ENCODE measurements around the gene TNFRSF12A.

The TNFRSF12A gene

GRCh38 chr16:2983706-2984136, 36.4 kb upstream of the TNFRSF12A start:
- intact Hi-C loops (cut with DNase I) = no loop called here
- peak; percentile 53 to 93 (median 84) for DNase-seq

- no peak for DNase-seq
- intact Hi-C loops (cut with DNase I) = no loop called here
Observed at GRCh38 chr16:2985462-2985861, 34.7 kb upstream of the TNFRSF12A start.

GRCh38 chr16:2985893-2986355, 34.2 kb upstream of the TNFRSF12A start:
- intact Hi-C loops (cut with DNase I) = no loop called here
- DNase-seq = no peak

- intact Hi-C loops (cut with DNase I) = no loop called here
- no peak for DNase-seq
Observed at GRCh38 chr16:2986623-2987188, 33.5 kb upstream of the TNFRSF12A start.

- intact Hi-C loops (cut with DNase I) = no loop called here
Observed at GRCh38 chr16:2987286-2987685, 32.9 kb upstream of the TNFRSF12A start.

GRCh38 chr16:2987833-2988232, 32.3 kb upstream of the TNFRSF12A start:
- intact Hi-C loops (cut with DNase I) = no loop called here
- no peak for DNase-seq

More at GRCh38 chr16:2987286-2987685, 32.9 kb upstream of the TNFRSF12A start:
- DNase-seq = no peak

GRCh38 chr16:2988590-2989099, 31.5 kb upstream of the TNFRSF12A start:
- DNase-seq = no peak
- intact Hi-C loops (cut with DNase I) = no loop called here

GRCh38 chr16:2990891-2991290, 29.3 kb upstream of the TNFRSF12A start:
- intact Hi-C loops (cut with DNase I) = no loop called here
- no peak for DNase-seq

GRCh38 chr16:2991566-2992261, 28.5 kb upstream of the TNFRSF12A start:
- DNase-seq = no peak
- intact Hi-C loops (cut with DNase I) = no loop called here

- intact Hi-C loops (cut with DNase I) = no loop called here
- DNase-seq = no peak
Observed at GRCh38 chr16:2992383-2993081, 27.6 kb upstream of the TNFRSF12A start.

GRCh38 chr16:2996298-2996697, 23.9 kb upstream of the TNFRSF12A start:
- intact Hi-C loops (cut with DNase I) = no loop called here
- DNase-seq = no peak

- intact Hi-C loops (cut with DNase I) = no loop called here
- no peak for DNase-seq
Observed at GRCh38 chr16:2999929-3000328, 20.2 kb upstream of the TNFRSF12A start.

GRCh38 chr16:3000540-3000939, 19.6 kb upstream of the TNFRSF12A start:
- DNase-seq = no peak
- intact Hi-C loops (cut with DNase I) = no loop called here

GRCh38 chr16:3001316-3001715, 18.9 kb upstream of the TNFRSF12A start:
- no peak for DNase-seq
- intact Hi-C loops (cut with DNase I) = no loop called here

GRCh38 chr16:3003582-3004270, 16.4 kb upstream of the TNFRSF12A start:
- peak; percentile 92 to 99 (median 98) for DNase-seq
- intact Hi-C loops (cut with DNase I) = loop anchor here (2.0 kb wide), 1 partner anchor 19 kb away; the partner anchor contains the start of gene HCFC1R1

GRCh38 chr16:3004319-3004718, 15.8 kb upstream of the TNFRSF12A start:
- intact Hi-C loops (cut with DNase I) = loop anchor here (2.0 kb wide), 1 partner anchor 18 kb away; the partner anchor contains the start of gene HCFC1R1
- DNase-seq = peak in 2 of 42 donors; percentile 25 to 34

- no peak for DNase-seq
- intact Hi-C loops (cut with DNase I) = loop anchor here (2.0 kb wide), 1 partner anchor 18 kb away; the partner anchor contains the start of gene HCFC1R1
Observed at GRCh38 chr16:3004781-3005284, 15.3 kb upstream of the TNFRSF12A start.

- no peak for DNase-seq
Observed at GRCh38 chr16:3007059-3007956, 12.9 kb upstream of the TNFRSF12A start.

More at GRCh38 chr16:3007059-3007956, 12.9 kb upstream of the TNFRSF12A start:
- intact Hi-C loops (cut with DNase I) = no loop called here

Data from head of caudate nucleus (tissue), 42 donors.